Astrocyte (in vitro differentiated cells and primary cell): ENCODE data around the gene LDAH. TPM values are rescaled to one million over a fixed set of nuclear protein-coding genes. Genes with fewer than 3 reads are reported as not detected.
A peak's percentile ranks its signal among the peaks of the same experiment; 100 is the strongest.

Experiments used
- DNase-seq: peaks from one replicate; pipeline ENCODE4 v3.0.0-alpha.2; 2010; ENCODE audit warnings: low read depth
- FAIRE-seq: peaks from 2 replicates; lab custom pipeline; 2011; peaks lifted over from hg19 to GRCh38; lab: Jason Lieb, UNC
- H2AFZ ChIP-seq: 2 replicates; pipeline ENCODE4 v1.6.0; 2012; ENCODE audit warnings: low read depth, low read length, inconsistent platforms
- H3K27ac ChIP-seq: 2 replicates; pipeline ENCODE4 v1.5.1; 2011; ENCODE audit warnings: low read depth, low read length, inconsistent platforms
- H3K27me3 ChIP-seq: 2 replicates; pipeline ENCODE4 v1.6.0; 2011; ENCODE audit warnings: low read length, inconsistent platforms; ENCODE audit not compliant: insufficient read depth
- H3K36me3 ChIP-seq: 2 replicates; pipeline ENCODE4 v1.5.1; 2011; ENCODE audit warnings: low read length, inconsistent platforms; ENCODE audit not compliant: insufficient read depth
- H3K4me1 ChIP-seq: 2 replicates; pipeline ENCODE4 v1.5.1; 2011; ENCODE audit warnings: low read length, inconsistent platforms; ENCODE audit not compliant: insufficient read depth
- H3K4me2 ChIP-seq: 2 replicates; pipeline ENCODE4 v1.6.0; 2012; ENCODE audit warnings: low read length, inconsistent platforms
- H3K4me3 ChIP-seq: 2 replicates; pipeline ENCODE4 v1.5.1; 2011; ENCODE audit warnings: low read depth, mild to moderate bottlenecking, low read length, inconsistent platforms; ENCODE audit not compliant: insufficient read depth
- H3K79me2 ChIP-seq: 2 replicates; pipeline ENCODE4 v1.6.0; 2012; ENCODE audit warnings: mild to moderate bottlenecking, low read length, inconsistent platforms; ENCODE audit not compliant: insufficient read depth
- H3K9ac ChIP-seq: 2 replicates; pipeline ENCODE4 v1.6.0; 2012; ENCODE audit warnings: mild to moderate bottlenecking, low read length, inconsistent platforms
- H3K9me3 ChIP-seq: 2 replicates; pipeline ENCODE4 v1.5.1; 2012; ENCODE audit warnings: low read depth, mild to moderate bottlenecking, low read length, inconsistent platforms; ENCODE audit not compliant: insufficient read depth
- H4K20me1 ChIP-seq: 2 replicates; pipeline ENCODE4 v1.6.0; 2012; ENCODE audit warnings: low read length, inconsistent platforms; ENCODE audit not compliant: insufficient read depth
- H3K27ac Mint-ChIP-seq: one replicate; pipeline ENCODE4 v1.8.0; 2021; ENCODE audit warnings: mild to moderate bottlenecking, mixed read lengths; ENCODE audit not compliant: unreplicated experiment
- H3K27me3 Mint-ChIP-seq: one replicate; pipeline ENCODE4 v1.8.0; 2021; ENCODE audit warnings: low read depth, mixed read lengths; ENCODE audit not compliant: unreplicated experiment
- H3K36me3 Mint-ChIP-seq: one replicate; pipeline ENCODE4 v1.8.0; 2021; ENCODE audit warnings: low read depth, mixed read lengths; ENCODE audit not compliant: unreplicated experiment
- H3K4me1 Mint-ChIP-seq: one replicate; pipeline ENCODE4 v1.8.0; 2021; ENCODE audit warnings: low read depth, mixed read lengths; ENCODE audit not compliant: unreplicated experiment
- H3K4me3 Mint-ChIP-seq: one replicate; pipeline ENCODE4 v1.8.0; 2021; ENCODE audit warnings: mild to moderate bottlenecking, moderate library complexity, mixed read lengths; ENCODE audit not compliant: unreplicated experiment
- H3K9me3 Mint-ChIP-seq: one replicate; pipeline ENCODE4 v1.8.0; 2021; ENCODE audit warnings: mild to moderate bottlenecking, mixed read lengths; ENCODE audit not compliant: unreplicated experiment
- CTCF ChIP-seq: IDR thresholded peaks from 2 replicates; pipeline ENCODE4 v1.5.1; 2011; ENCODE audit warnings: low read depth, mild to moderate bottlenecking, inconsistent platforms, low read length, moderate library complexity; ENCODE audit not compliant: insufficient read depth
- EZH2 ChIP-seq: IDR thresholded peaks from 2 replicates; pipeline ENCODE4 v1.6.1; 2012; ENCODE audit warnings: mild to moderate bottlenecking, low read length, inconsistent platforms; ENCODE audit not compliant: insufficient read depth
- total RNA-seq: library from RNA; stranded (reverse); gene quantifications from 2 replicates; pipeline ENCODE4 v1.2.1, GENCODE V29; 2021

The LDAH gene
- total RNA-seq, 1 donor from 2014 or later: 19.3 TPM

GRCh38 chr2:20682167-20682920 is 140.6 kb downstream of the LDAH start:
- Histone ChIP-seq H3K9me3 (no peaks in the 10 kb centered on the region), H3K9ac (no peak overlapping the region), H3K4me3 (no peak overlapping the region), H3K4me2 (no peak overlapping the region), H3K27ac (no peak overlapping the region), H3K36me3 (no peaks in the 10 kb centered on the region), H3K79me2 (no peaks in the 10 kb centered on the region), H4K20me1 (no peaks in the 10 kb centered on the region), H3K4me1 (no peaks in the 10 kb centered on the region), H3K27me3 (no peaks in the 10 kb centered on the region), H2AFZ (no peak overlapping the region)
- Mint-ChIP-seq H3K36me3 (peaks cover 23% of the 10 kb centered on the region), H3K27ac (no peak overlapping the region), H3K9me3 (no peaks in the 10 kb centered on the region), H3K27me3 (no peaks in the 10 kb centered on the region), H3K4me3 (no peak overlapping the region), H3K4me1 (no peaks in the 10 kb centered on the region)
- DNase-seq: no peak
- TF ChIP-seq EZH2 (no peak), CTCF (peak; percentile 53)
- FAIRE-seq: no peak

- no peaks in the 10 kb centered on the region for H3K79me2 ChIP-seq
- no peaks in the 10 kb centered on the region for H3K4me1 ChIP-seq
- FAIRE-seq: no peak
- TF ChIP-seq CTCF: no peak
- TF ChIP-seq EZH2: no peak
- H3K27ac ChIP-seq: no peak overlapping the region
- Mint-ChIP-seq H3K36me3 (peaks cover 14% of the 10 kb centered on the region), H3K27me3 (no peaks in the 10 kb centered on the region), H3K4me1 (no peaks in the 10 kb centered on the region), H3K4me3 (no peak overlapping the region), H3K27ac (no peak overlapping the region), H3K9me3 (no peaks in the 10 kb centered on the region)
- no peak overlapping the region for H2AFZ ChIP-seq
- H3K4me2 ChIP-seq: no peak overlapping the region
- H3K36me3 ChIP-seq: no peaks in the 10 kb centered on the region
- no peak overlapping the region for H3K4me3 ChIP-seq
- H3K9ac ChIP-seq: no peak overlapping the region
- H3K27me3 ChIP-seq: no peaks in the 10 kb centered on the region
- H3K9me3 ChIP-seq: no peaks in the 10 kb centered on the region
- no peaks in the 10 kb centered on the region for H4K20me1 ChIP-seq
- DNase-seq: no peak
These were observed 142.0 kb downstream of the LDAH start for GRCh38 chr2:20680744-20681375.

GRCh38 chr2:20678780-20679179 is 144.1 kb downstream of the LDAH start:
- FAIRE-seq (no peak), DNase-seq (no peak)
- Mint-ChIP-seq H3K4me1 (peaks cover 2% of the 10 kb centered on the region), H3K4me3 (no peak overlapping the region), H3K9me3 (peaks cover 2% of the 10 kb centered on the region), H3K27ac (no peak overlapping the region), H3K36me3 (peaks cover 10% of the 10 kb centered on the region), H3K27me3 (peaks cover 3% of the 10 kb centered on the region)
- Histone ChIP-seq H4K20me1 (no peaks in the 10 kb centered on the region), H3K4me1 (peaks cover 7% of the 10 kb centered on the region), H2AFZ (no peak overlapping the region), H3K4me2 (no peak overlapping the region), H3K27ac (no peak overlapping the region), H3K27me3 (peaks cover 2% of the 10 kb centered on the region), H3K9me3 (no peaks in the 10 kb centered on the region), H3K4me3 (no peak overlapping the region), H3K9ac (no peak overlapping the region), H3K79me2 (no peaks in the 10 kb centered on the region), H3K36me3 (no peaks in the 10 kb centered on the region)
- TF ChIP-seq EZH2: no peak
- no peak for TF ChIP-seq CTCF
